ENCODE measurements around the gene TOR1A.

DNA sequence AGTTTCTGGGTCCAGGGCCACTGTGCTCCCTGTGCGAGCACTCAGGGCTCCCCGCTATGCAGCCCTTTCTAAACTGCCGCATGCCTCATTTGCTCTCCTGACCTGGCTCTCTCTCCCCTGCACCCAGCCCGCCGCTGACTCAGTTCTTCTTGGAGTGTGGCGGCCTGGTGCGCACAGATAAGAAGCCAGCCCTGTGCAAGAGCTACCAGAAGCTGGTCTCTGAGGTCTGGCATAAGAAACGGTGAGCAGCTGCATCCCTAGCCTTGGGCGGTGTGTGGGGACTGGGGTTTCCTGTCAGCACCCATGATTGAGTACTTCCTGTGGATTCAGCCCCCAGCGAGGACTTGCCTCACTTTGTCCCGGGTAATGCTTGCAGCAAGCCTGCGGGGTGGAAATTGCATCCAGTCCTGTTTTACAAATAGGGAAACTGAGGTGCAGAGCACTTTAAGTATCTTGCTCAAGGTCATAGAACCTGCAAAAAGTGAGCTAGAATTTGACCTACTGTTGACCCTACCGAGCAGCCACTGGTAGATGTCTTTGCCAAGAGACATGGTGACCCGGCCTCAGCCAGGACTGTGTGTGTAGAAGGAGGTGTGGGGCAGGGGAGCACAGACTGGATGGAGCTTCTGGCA is 39.2 kb upstream of the TOR1A start:
- TF ChIP-seq, protein P1, sequence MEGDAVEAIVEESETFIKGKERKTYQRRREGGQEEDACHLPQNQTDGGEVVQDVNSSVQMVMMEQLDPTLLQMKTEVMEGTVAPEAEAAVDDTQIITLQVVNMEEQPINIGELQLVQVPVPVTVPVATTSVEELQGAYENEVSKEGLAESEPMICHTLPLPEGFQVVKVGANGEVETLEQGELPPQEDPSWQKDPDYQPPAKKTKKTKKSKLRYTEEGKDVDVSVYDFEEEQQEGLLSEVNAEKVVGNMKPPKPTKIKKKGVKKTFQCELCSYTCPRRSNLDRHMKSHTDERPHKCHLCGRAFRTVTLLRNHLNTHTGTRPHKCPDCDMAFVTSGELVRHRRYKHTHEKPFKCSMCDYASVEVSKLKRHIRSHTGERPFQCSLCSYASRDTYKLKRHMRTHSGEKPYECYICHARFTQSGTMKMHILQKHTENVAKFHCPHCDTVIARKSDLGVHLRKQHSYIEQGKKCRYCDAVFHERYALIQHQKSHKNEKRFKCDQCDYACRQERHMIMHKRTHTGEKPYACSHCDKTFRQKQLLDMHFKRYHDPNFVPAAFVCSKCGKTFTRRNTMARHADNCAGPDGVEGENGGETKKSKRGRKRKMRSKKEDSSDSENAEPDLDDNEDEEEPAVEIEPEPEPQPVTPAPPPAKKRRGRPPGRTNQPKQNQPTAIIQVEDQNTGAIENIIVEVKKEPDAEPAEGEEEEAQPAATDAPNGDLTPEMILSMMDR (IDR thresholded peaks at IDR 0.05): no peak
- no peak for TF ChIP-seq EP300 (IDR thresholded peaks at IDR 0.05)
- no peak for TF ChIP-seq POLR2A (IDR thresholded peaks at IDR 0.05; ENCODE audit: low read depth)
